Measurements from ENCODE around the gene OR10A6. TPM values are rescaled to one million over a fixed set of nuclear protein-coding genes. Genes with fewer than 3 reads are reported as not detected.

The OR10A6 gene
- total RNA-seq, 2 donors from 2014 or later, result not detected

DNA sequence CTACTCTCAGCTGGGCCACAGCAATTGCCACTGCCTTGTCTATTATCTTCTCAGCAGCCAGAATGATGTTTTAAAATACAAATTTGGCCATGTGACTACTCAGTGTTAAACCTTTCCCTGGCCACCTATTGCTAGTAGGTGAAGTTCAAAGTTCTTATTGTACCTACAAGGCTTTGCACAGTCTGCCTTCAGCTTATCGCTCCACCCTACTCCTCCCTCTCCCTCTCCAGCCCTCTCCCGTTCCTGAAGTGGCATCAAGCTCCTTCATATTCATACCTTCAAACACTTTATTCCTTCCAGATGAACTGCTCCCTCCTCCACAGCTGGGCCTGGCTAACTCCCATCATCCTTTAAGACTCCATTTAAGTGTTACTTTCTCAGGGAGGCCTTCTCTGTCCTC lies 37.3 kb downstream of the OR10A6 start:
- TF ChIP-seq, protein P1, sequence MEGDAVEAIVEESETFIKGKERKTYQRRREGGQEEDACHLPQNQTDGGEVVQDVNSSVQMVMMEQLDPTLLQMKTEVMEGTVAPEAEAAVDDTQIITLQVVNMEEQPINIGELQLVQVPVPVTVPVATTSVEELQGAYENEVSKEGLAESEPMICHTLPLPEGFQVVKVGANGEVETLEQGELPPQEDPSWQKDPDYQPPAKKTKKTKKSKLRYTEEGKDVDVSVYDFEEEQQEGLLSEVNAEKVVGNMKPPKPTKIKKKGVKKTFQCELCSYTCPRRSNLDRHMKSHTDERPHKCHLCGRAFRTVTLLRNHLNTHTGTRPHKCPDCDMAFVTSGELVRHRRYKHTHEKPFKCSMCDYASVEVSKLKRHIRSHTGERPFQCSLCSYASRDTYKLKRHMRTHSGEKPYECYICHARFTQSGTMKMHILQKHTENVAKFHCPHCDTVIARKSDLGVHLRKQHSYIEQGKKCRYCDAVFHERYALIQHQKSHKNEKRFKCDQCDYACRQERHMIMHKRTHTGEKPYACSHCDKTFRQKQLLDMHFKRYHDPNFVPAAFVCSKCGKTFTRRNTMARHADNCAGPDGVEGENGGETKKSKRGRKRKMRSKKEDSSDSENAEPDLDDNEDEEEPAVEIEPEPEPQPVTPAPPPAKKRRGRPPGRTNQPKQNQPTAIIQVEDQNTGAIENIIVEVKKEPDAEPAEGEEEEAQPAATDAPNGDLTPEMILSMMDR (conservative IDR thresholded peaks at IDR 0.05), result no peak
- Mint-ChIP-seq H3K27ac (no peak overlapping the region), H3K4me3 (no peak overlapping the region), H3K36me3 (ENCODE audit: low read depth) (peaks cover 28% of the 10 kb centered on the region), H3K9me3 (no peaks in the 10 kb centered on the region), H3K4me1 (peaks cover 33% of the 10 kb centered on the region), H3K27me3 (ENCODE audit: insufficient read depth) (no peaks in the 10 kb centered on the region)
- WGBS, 2 experiments (ENCODE audit: insufficient coverage in 1 of 2, insufficient read length in 1 of 2), result 92% methylated on average over 2 of the region's 2 CpGs
- H3K9me3 ChIP-seq (ENCODE audit: control insufficient read depth, low read length), result peaks cover 4% of the 10 kb centered on the region
- peaks cover 35% of the 10 kb centered on the region for H3K36me3 ChIP-seq (ENCODE audit: control insufficient read depth, insufficient read depth, low read length)
- H3K27ac ChIP-seq (ENCODE audit: low read depth, low read length), result no peak overlapping the region
- no peaks in the 10 kb centered on the region for H3K4me1 ChIP-seq (ENCODE audit: control insufficient read depth, insufficient read depth, low read length)
- DNase-seq, result no peak
- H3K4me3 ChIP-seq (ENCODE audit: low read length), result no peak overlapping the region
- H3K27me3 ChIP-seq (ENCODE audit: control insufficient read depth, insufficient read depth, low read length, poor library complexity, severe bottlenecking), result no peaks in the 10 kb centered on the region
- no peak overlapping the region for H3K9ac ChIP-seq (ENCODE audit: extremely low read depth, low read length, poor library complexity, severe bottlenecking)

DNA sequence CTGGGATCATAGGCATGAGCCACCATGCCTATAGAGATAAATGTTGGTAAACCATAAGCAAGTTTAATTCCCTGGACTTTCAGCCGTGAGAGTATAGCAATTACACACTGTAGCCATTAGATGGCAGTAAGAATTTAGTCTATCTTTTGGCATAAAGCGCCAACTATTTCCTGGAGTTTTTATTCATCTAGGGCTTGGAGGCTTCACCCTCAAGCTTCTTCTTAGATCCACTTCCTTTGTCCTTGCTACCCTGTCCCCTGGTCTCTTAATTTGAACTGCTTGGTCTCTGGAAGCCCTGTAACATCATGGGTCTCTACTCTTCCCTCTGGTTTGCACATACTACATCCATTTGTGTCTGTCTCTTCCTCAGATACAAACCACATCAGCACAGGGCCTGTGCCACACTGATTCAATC lies 38.2 kb downstream of the OR10A6 start:
- H3K4me1 Mint-ChIP-seq, result peaks cover 33% of the 10 kb centered on the region
- Histone ChIP-seq H3K4me1 (ENCODE audit: control insufficient read depth, insufficient read depth, low read length) (no peaks in the 10 kb centered on the region), H3K27ac (ENCODE audit: low read depth, low read length) (no peak overlapping the region), H3K9ac (ENCODE audit: extremely low read depth, low read length, poor library complexity, severe bottlenecking) (no peak overlapping the region), H3K36me3 (ENCODE audit: control insufficient read depth, insufficient read depth, low read length) (peaks cover 29% of the 10 kb centered on the region), H3K4me3 (ENCODE audit: low read length) (no peak overlapping the region), H3K9me3 (ENCODE audit: control insufficient read depth, low read length) (no peaks in the 10 kb centered on the region), H3K27me3 (ENCODE audit: control insufficient read depth, insufficient read depth, low read length, poor library complexity, severe bottlenecking) (no peaks in the 10 kb centered on the region)
- no peak overlapping the region for H3K4me3 Mint-ChIP-seq
- H3K9me3 Mint-ChIP-seq, result no peaks in the 10 kb centered on the region
- H3K36me3 Mint-ChIP-seq (ENCODE audit: low read depth), result peaks cover 26% of the 10 kb centered on the region
- TF ChIP-seq, protein P1 (conservative IDR thresholded peaks at IDR 0.05), result peak; percentile 82
- peak overlapping the region; percentile 11 for H3K27ac Mint-ChIP-seq
- WGBS, 2 experiments (ENCODE audit: insufficient coverage in 1 of 2, insufficient read length in 1 of 2), result 28 to 38% methylated on average over 2 of the region's 2 CpGs
- DNase-seq, result no peak
- no peaks in the 10 kb centered on the region for H3K27me3 Mint-ChIP-seq (ENCODE audit: insufficient read depth)

DNA sequence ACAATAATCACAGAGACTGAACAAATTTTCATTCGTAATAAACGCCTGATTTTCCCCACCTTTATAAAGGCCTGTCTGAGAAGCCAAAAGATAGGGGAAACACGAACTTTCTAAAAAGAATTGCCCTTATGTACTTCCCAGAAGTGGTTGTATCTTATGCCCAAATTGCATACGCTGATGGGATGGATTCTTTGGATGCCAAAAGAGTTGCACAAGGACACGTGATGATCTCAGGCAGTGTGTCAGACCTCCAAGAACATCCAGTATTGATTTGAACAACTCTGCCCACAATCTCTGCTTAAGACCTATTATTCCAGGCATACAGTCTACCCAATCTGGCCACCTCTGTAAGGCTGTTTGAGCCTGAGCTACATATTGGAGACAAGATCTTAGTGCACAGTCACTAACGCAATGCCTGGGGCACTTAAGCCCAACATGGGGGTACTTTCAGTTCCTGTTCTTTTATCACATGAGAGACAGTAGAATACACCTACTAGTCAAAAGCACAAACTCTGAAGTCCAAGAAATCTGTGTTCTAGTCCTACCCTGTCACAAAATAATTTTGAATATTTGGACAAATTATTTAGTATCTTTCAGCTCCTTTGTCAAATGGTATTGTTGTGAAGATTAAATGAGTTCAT lies 38.9 kb downstream of the OR10A6 start:
- Histone ChIP-seq H3K9me3 (ENCODE audit: control insufficient read depth, low read length) (no peaks in the 10 kb centered on the region), H3K27me3 (ENCODE audit: control insufficient read depth, insufficient read depth, low read length, poor library complexity, severe bottlenecking) (no peaks in the 10 kb centered on the region), H3K9ac (ENCODE audit: extremely low read depth, low read length, poor library complexity, severe bottlenecking) (no peak overlapping the region), H3K36me3 (ENCODE audit: control insufficient read depth, insufficient read depth, low read length) (peaks cover 26% of the 10 kb centered on the region), H3K4me1 (ENCODE audit: control insufficient read depth, insufficient read depth, low read length) (no peaks in the 10 kb centered on the region), H3K27ac (ENCODE audit: low read depth, low read length) (no peak overlapping the region), H3K4me3 (ENCODE audit: low read length) (no peak overlapping the region)
- Mint-ChIP-seq H3K27me3 (ENCODE audit: insufficient read depth) (no peaks in the 10 kb centered on the region), H3K36me3 (ENCODE audit: low read depth) (peaks cover 21% of the 10 kb centered on the region), H3K9me3 (no peaks in the 10 kb centered on the region), H3K27ac (peak overlapping the region; percentile 50), H3K4me1 (peaks cover 33% of the 10 kb centered on the region), H3K4me3 (no peak overlapping the region)
- no peak for DNase-seq
- WGBS, 2 experiments (ENCODE audit: insufficient coverage in 1 of 2, insufficient read length in 1 of 2), result 85 to 93% methylated on average over 5 to 6 of the region's 6 CpGs
- TF ChIP-seq, protein P1 (conservative IDR thresholded peaks at IDR 0.05), result no peak
